T-helper 1 cell treated with Interleukin-12 subunit alpha and Interleukin-12 subunit beta and Interleukin-4 antibody, amounts not matched to agents 30 μg/mL and 1 μg/mL, for 36 hours (primary cell): ENCODE results near the gene KCNG2.

Experiments
- H3K27ac Mint-ChIP-seq: one replicate; pipeline ENCODE4 v1.8.0; 2021; ENCODE audit warnings: mild to moderate bottlenecking, mixed read lengths
- H3K27me3 Mint-ChIP-seq: one replicate; pipeline ENCODE4 v1.8.0; 2021; ENCODE audit warnings: low read depth, mixed read lengths
- H3K36me3 Mint-ChIP-seq: one replicate; pipeline ENCODE4 v1.8.0; 2021; ENCODE audit warnings: low read depth, mixed read lengths
- H3K4me1 Mint-ChIP-seq: one replicate; pipeline ENCODE4 v1.8.0; 2021; ENCODE audit warnings: low read depth, mixed read lengths
- H3K4me3 Mint-ChIP-seq: one replicate; pipeline ENCODE4 v1.8.0; 2021; ENCODE audit warnings: mild to moderate bottlenecking, moderate library complexity, mixed read lengths
- H3K9me3 Mint-ChIP-seq: one replicate; pipeline ENCODE4 v1.8.0; 2021; ENCODE audit warnings: mixed read lengths

KCNG2 gene

GRCh38 chr18:79806976-79807841 is 9.5 kb downstream of the KCNG2 start:
- no peak overlapping the region for H3K27ac Mint-ChIP-seq
- H3K4me1 Mint-ChIP-seq: peaks cover 4% of the 10 kb centered on the region
- no peaks in the 10 kb centered on the region for H3K9me3 Mint-ChIP-seq
- H3K36me3 Mint-ChIP-seq: no peaks in the 10 kb centered on the region
- peaks cover 12% of the 10 kb centered on the region for H3K27me3 Mint-ChIP-seq
- H3K4me3 Mint-ChIP-seq: no peak overlapping the region

- Mint-ChIP-seq H3K9me3 (no peaks in the 10 kb centered on the region), H3K27ac (no peak overlapping the region), H3K4me3 (no peak overlapping the region), H3K4me1 (peaks cover 4% of the 10 kb centered on the region), H3K36me3 (no peaks in the 10 kb centered on the region), H3K27me3 (peaks cover 18% of the 10 kb centered on the region)
Measured at GRCh38 chr18:79809482-79810192, 11.9 kb downstream of the KCNG2 start.

- H3K9me3 Mint-ChIP-seq: no peaks in the 10 kb centered on the region
- H3K27me3 Mint-ChIP-seq: peaks cover 18% of the 10 kb centered on the region
- no peaks in the 10 kb centered on the region for H3K4me1 Mint-ChIP-seq
- no peak overlapping the region for H3K27ac Mint-ChIP-seq
- H3K4me3 Mint-ChIP-seq: no peak overlapping the region
- no peaks in the 10 kb centered on the region for H3K36me3 Mint-ChIP-seq
Measured at GRCh38 chr18:79812052-79812451, 14.3 kb downstream of the KCNG2 start.

GRCh38 chr18:79814373-79814772 is 16.6 kb downstream of the KCNG2 start:
- no peak overlapping the region for H3K4me3 Mint-ChIP-seq
- peaks cover 18% of the 10 kb centered on the region for H3K27me3 Mint-ChIP-seq
- H3K9me3 Mint-ChIP-seq: no peaks in the 10 kb centered on the region
- no peak overlapping the region for H3K27ac Mint-ChIP-seq
- no peaks in the 10 kb centered on the region for H3K36me3 Mint-ChIP-seq
- H3K4me1 Mint-ChIP-seq: no peaks in the 10 kb centered on the region

GRCh38 chr18:79815657-79816056 is 17.9 kb downstream of the KCNG2 start:
- Mint-ChIP-seq H3K27me3 (peaks cover 23% of the 10 kb centered on the region), H3K9me3 (no peaks in the 10 kb centered on the region), H3K27ac (no peak overlapping the region), H3K4me1 (no peaks in the 10 kb centered on the region), H3K36me3 (no peaks in the 10 kb centered on the region), H3K4me3 (no peak overlapping the region)

- Mint-ChIP-seq H3K9me3 (no peaks in the 10 kb centered on the region), H3K27ac (no peak overlapping the region), H3K36me3 (no peaks in the 10 kb centered on the region), H3K27me3 (peaks cover 21% of the 10 kb centered on the region), H3K4me1 (no peaks in the 10 kb centered on the region), H3K4me3 (no peak overlapping the region)
Measured at GRCh38 chr18:79816092-79816491, 18.4 kb downstream of the KCNG2 start.

- H3K27me3 Mint-ChIP-seq: peaks cover 13% of the 10 kb centered on the region
- H3K36me3 Mint-ChIP-seq: no peaks in the 10 kb centered on the region
- H3K4me3 Mint-ChIP-seq: no peak overlapping the region
- H3K27ac Mint-ChIP-seq: no peak overlapping the region
- no peaks in the 10 kb centered on the region for H3K9me3 Mint-ChIP-seq
- no peaks in the 10 kb centered on the region for H3K4me1 Mint-ChIP-seq
Measured at GRCh38 chr18:79816981-79817606, 19.4 kb downstream of the KCNG2 start.

GRCh38 chr18:79817607-79817998 is 19.9 kb downstream of the KCNG2 start:
- Mint-ChIP-seq H3K9me3 (no peaks in the 10 kb centered on the region), H3K27ac (no peak overlapping the region), H3K4me3 (no peak overlapping the region), H3K36me3 (no peaks in the 10 kb centered on the region), H3K4me1 (no peaks in the 10 kb centered on the region), H3K27me3 (peaks cover 13% of the 10 kb centered on the region)

- H3K27ac Mint-ChIP-seq: no peak overlapping the region
- no peak overlapping the region for H3K4me3 Mint-ChIP-seq
- H3K4me1 Mint-ChIP-seq: no peaks in the 10 kb centered on the region
- H3K9me3 Mint-ChIP-seq: no peaks in the 10 kb centered on the region
- peaks cover 13% of the 10 kb centered on the region for H3K27me3 Mint-ChIP-seq
- no peaks in the 10 kb centered on the region for H3K36me3 Mint-ChIP-seq
Measured at GRCh38 chr18:79818036-79818435, 20.3 kb downstream of the KCNG2 start.

GRCh38 chr18:79818631-79819030 is 20.9 kb downstream of the KCNG2 start:
- Mint-ChIP-seq H3K4me1 (no peaks in the 10 kb centered on the region), H3K4me3 (no peak overlapping the region), H3K27me3 (peaks cover 9% of the 10 kb centered on the region), H3K36me3 (no peaks in the 10 kb centered on the region), H3K27ac (no peak overlapping the region), H3K9me3 (no peaks in the 10 kb centered on the region)

- Mint-ChIP-seq H3K27me3 (peaks cover 7% of the 10 kb centered on the region), H3K27ac (no peak overlapping the region), H3K4me3 (no peak overlapping the region), H3K36me3 (no peaks in the 10 kb centered on the region), H3K4me1 (no peaks in the 10 kb centered on the region), H3K9me3 (no peaks in the 10 kb centered on the region)
Measured at GRCh38 chr18:79819064-79819967, 21.6 kb downstream of the KCNG2 start.

GRCh38 chr18:79819968-79820351 is 22.2 kb downstream of the KCNG2 start:
- H3K4me1 Mint-ChIP-seq: no peaks in the 10 kb centered on the region
- H3K4me3 Mint-ChIP-seq: no peak overlapping the region
- H3K27ac Mint-ChIP-seq: no peak overlapping the region
- peaks cover 7% of the 10 kb centered on the region for H3K27me3 Mint-ChIP-seq
- no peaks in the 10 kb centered on the region for H3K9me3 Mint-ChIP-seq
- H3K36me3 Mint-ChIP-seq: no peaks in the 10 kb centered on the region

- no peaks in the 10 kb centered on the region for H3K9me3 Mint-ChIP-seq
- H3K27me3 Mint-ChIP-seq: peaks cover 7% of the 10 kb centered on the region
- H3K27ac Mint-ChIP-seq: no peak overlapping the region
- no peaks in the 10 kb centered on the region for H3K36me3 Mint-ChIP-seq
- H3K4me3 Mint-ChIP-seq: no peak overlapping the region
- no peaks in the 10 kb centered on the region for H3K4me1 Mint-ChIP-seq
Measured at GRCh38 chr18:79823120-79823519, 25.4 kb downstream of the KCNG2 start.

GRCh38 chr18:79825913-79826312 is 28.2 kb downstream of the KCNG2 start:
- no peaks in the 10 kb centered on the region for H3K4me1 Mint-ChIP-seq
- no peaks in the 10 kb centered on the region for H3K9me3 Mint-ChIP-seq
- no peaks in the 10 kb centered on the region for H3K27me3 Mint-ChIP-seq
- no peak overlapping the region for H3K27ac Mint-ChIP-seq
- H3K4me3 Mint-ChIP-seq: no peak overlapping the region
- no peaks in the 10 kb centered on the region for H3K36me3 Mint-ChIP-seq
